ENCODE data around the gene TACR1.
"Not testable (repeated sequence)": the region's sequence is repeated elsewhere in the genome, so short reads cannot be mapped to it uniquely, and the experiment has no call there.

The TACR1 gene

DNA sequence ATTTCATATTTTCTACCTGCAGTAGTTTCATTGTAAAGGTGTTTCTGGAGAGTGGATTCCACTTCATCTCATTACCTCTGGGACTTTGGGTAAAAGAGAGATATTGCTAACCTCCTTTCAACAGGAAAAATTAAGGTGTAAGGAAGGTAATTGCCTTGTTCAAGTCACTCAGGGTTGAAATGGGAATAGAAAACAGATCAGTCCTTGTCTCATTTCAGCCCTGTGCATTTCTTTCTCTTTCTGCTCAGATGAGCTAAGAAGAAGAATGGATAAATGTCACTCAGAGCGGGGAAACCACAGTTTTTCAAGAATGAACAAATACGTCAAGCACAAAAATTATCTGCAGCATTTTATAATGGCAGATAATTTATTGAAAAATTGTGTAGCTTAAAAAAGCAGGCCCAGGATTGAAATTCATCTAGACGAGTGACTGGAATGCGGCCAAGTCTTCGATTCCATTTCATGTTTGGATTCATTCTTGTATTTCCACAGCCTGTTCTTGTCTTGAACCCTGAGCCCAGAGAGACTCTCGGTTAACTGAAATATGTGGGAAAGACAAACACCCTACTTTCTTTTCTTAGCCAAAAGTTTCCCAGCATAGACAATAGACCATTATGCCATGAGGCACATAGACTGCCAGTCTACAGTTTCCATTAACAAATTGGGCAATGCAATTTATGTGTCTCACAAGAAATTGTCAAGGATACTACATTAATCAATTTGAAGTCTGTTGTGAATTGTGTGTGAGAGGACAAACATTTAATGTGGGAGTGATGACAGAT, 133.0 kb downstream of the TACR1 start:
- TF ChIP-seq SUZ12 (IDR thresholded peaks at IDR 0.05) (no peak), FOXA1 (IDR thresholded peaks at IDR 0.05) (no peak), FOXK2 (IDR thresholded peaks at IDR 0.05) (no peak), LEF1 (IDR thresholded peaks at IDR 0.05; ENCODE audit: borderline replicate concordance) (no peak)
- DNase-seq (ENCODE audit: extremely low spot score): no peak
- POLR2A ChIA-PET: no interaction called here
- CTCF ChIA-PET: interaction anchor here (0.6 to 1.1 kb wide), 5 partner anchors 9 to 340 kb away, joined by 3 to 4 read pairs (median 3); partner anchors contain the start of gene TACR1

DNA sequence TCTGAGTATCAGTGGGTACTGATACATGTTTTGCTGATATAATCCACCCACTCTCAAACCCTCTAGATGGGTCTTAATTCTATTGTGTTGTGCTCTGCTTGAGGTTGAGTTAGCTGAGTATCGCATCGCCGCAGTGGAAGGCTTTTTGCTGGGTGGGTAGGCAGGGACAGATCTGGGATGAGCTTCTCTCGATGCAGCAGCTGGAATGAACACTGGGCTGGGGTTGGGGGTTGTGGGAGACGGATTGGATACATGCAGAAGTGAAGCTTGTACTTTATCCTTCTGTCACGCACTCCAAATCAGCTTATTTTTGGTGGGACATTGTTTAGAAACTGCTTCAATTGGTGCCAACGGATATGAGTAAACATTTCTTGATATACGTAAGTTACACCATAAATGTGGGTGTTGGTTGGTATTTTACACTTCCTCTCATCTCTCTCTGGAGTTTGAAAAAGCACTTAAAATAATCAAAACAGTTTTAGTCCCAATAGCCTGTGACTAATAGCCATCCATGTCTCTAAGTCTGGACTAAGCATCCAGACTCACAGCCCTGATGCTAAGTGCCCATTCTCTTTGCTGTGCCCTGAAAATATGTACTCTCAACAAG, 133.8 kb downstream of the TACR1 start:
- TF ChIP-seq FOXM1 (IDR thresholded peaks at IDR 0.05; ENCODE audit: borderline replicate concordance) (no peak), LEF1 (IDR thresholded peaks at IDR 0.05; ENCODE audit: borderline replicate concordance) (no peak), SUZ12 (IDR thresholded peaks at IDR 0.05) (no peak), HDGF (IDR thresholded peaks at IDR 0.05; ENCODE audit: borderline replicate concordance) (no peak), FOXA1 (IDR thresholded peaks at IDR 0.05) (no peak), NFRKB (IDR thresholded peaks at IDR 0.05) (no peak), SP1 (IDR thresholded peaks at IDR 0.05) (no peak), TARDBP (IDR thresholded peaks at IDR 0.05) (no peak)
- TF ChIP-seq, protein P1, sequence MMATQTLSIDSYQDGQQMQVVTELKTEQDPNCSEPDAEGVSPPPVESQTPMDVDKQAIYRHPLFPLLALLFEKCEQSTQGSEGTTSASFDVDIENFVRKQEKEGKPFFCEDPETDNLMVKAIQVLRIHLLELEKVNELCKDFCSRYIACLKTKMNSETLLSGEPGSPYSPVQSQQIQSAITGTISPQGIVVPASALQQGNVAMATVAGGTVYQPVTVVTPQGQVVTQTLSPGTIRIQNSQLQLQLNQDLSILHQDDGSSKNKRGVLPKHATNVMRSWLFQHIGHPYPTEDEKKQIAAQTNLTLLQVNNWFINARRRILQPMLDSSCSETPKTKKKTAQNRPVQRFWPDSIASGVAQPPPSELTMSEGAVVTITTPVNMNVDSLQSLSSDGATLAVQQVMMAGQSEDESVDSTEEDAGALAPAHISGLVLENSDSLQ (IDR thresholded peaks at IDR 0.05): no peak
- CTCF ChIA-PET: interaction anchor here (0.6 to 1.2 kb wide), 6 partner anchors 10 to 341 kb away, joined by 3 to 4 read pairs (median 3); partner anchors contain the start of gene TACR1
- DNase-seq (ENCODE audit: extremely low spot score): no peak
- POLR2A ChIA-PET: no interaction called here

DNA sequence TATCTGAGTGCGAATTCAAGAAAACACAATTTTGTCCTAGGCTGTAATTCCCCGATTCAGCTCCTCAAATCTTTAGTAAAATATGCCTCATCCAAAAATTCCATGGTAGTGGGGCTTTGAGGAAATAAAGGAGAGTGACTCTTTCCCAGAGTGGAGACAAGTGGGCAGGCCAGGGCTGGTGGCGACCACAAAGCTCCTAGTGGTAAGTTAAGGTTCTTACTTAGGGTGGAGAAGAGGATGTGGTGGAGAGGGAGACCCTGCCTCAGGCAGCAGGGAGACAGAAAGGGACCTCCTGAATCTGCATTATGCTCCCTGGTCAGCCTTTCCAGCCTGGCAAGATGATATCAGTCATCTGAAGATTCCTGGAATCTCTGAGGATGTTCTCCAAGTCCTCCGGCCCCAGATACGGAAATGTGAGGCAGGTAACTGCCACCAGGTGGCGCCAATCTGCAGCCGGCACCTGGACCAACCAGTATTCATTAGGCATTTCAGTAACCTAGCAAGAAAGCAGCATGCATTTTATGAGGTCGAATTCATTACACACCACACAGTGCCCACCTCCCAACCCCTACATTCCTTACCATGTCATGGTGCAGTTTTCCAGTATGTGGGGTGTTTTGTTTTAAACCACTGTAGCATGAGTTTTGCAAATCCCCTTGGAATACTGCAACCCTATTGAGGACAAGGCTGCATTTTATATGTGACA, 134.5 kb downstream of the TACR1 start:
- ChIA-PET POLR2A (no interaction called here), CTCF (interaction anchor here (0.5 to 1.2 kb wide), 10 partner anchors 9 to 327 kb away, joined by 3 to 16 read pairs (median 3); partner anchors contain the start of gene TACR1)
- peak; percentile 72 for DNase-seq (ENCODE audit: extremely low spot score)
- TF ChIP-seq NFRKB (IDR thresholded peaks at IDR 0.05) (no peak), FOXK2 (IDR thresholded peaks at IDR 0.05) (no peak), LEF1 (IDR thresholded peaks at IDR 0.05; ENCODE audit: borderline replicate concordance) (no peak), TARDBP (IDR thresholded peaks at IDR 0.05) (no peak), FOXM1 (IDR thresholded peaks at IDR 0.05; ENCODE audit: borderline replicate concordance) (no peak), SUZ12 (IDR thresholded peaks at IDR 0.05) (no peak), HDGF (IDR thresholded peaks at IDR 0.05; ENCODE audit: borderline replicate concordance) (no peak), BHLHE40 (IDR thresholded peaks at IDR 0.05; ENCODE audit: borderline replicate concordance) (no peak), CTBP1 (IDR thresholded peaks at IDR 0.05; ENCODE audit: borderline replicate concordance) (no peak), SP1 (IDR thresholded peaks at IDR 0.05) (no peak)

DNA sequence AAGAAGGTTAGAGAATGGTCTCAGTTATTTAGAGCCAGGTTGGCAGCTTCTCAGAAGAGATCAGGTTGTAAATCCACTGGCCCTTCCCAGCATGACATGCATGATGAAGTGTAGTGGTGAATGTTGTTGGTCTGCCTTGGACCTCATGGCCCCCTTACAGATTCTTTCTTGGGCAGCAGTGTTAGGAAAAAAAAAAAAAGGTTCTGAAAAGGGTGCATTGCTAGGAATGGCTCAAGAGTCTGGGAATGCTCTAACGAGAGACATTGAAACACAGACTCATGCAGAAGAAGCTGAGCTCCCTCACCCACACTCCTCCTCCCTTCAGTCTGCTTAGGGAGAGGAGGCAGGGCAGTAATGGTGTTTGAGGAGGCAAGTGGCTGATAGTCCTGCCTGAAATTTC, 135.4 kb downstream of the TACR1 start:
- no peak for DNase-seq (ENCODE audit: extremely low spot score)
- ChIA-PET CTCF (interaction anchor here (0.6 to 1.2 kb wide), 6 partner anchors 10 to 147 kb away, joined by 3 to 16 read pairs (median 3); no protein-coding TSS in a partner anchor), POLR2A (no interaction called here)
- TF ChIP-seq ZNF384 (IDR thresholded peaks at IDR 0.05) (no peak), HDGF (IDR thresholded peaks at IDR 0.05; ENCODE audit: borderline replicate concordance) (no peak), ARNT (IDR thresholded peaks at IDR 0.05) (no peak), CTBP1 (IDR thresholded peaks at IDR 0.05; ENCODE audit: borderline replicate concordance) (no peak), TARDBP (IDR thresholded peaks at IDR 0.05) (no peak), FOXK2 (IDR thresholded peaks at IDR 0.05) (no peak), NFRKB (IDR thresholded peaks at IDR 0.05) (no peak), SUZ12 (IDR thresholded peaks at IDR 0.05) (no peak), BHLHE40 (IDR thresholded peaks at IDR 0.05; ENCODE audit: borderline replicate concordance) (no peak), L3MBTL2 (conservative IDR thresholded peaks at IDR 0.05) (no peak)
- TF ChIP-seq, protein P1 (IDR thresholded peaks at IDR 0.05): no peak

DNA sequence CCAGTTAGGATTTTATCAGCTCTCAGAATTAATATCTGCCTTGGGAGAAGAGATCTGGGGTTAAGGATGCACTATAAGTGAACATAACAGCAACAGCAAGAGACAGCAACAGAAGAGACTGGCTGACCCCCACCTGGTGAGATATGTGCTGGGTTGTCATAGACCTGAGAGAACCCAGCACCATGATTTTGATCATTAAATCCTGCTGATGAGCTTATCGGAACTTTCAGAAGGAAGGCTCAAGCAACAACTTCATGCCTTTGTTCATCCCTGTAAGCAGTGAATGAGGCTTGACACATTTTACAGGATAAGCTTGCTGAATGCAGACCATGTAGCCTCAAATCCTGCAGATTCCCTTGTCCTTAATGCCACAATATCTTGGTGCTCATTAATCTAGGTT, 140.9 kb downstream of the TACR1 start:
- no peak for DNase-seq (ENCODE audit: extremely low spot score)
- TF ChIP-seq FOXK2 (IDR thresholded peaks at IDR 0.05) (no peak), SUZ12 (IDR thresholded peaks at IDR 0.05) (no peak), NFRKB (IDR thresholded peaks at IDR 0.05) (no peak), FOXM1 (IDR thresholded peaks at IDR 0.05; ENCODE audit: borderline replicate concordance) (no peak), L3MBTL2 (conservative IDR thresholded peaks at IDR 0.05) (no peak), TARDBP (IDR thresholded peaks at IDR 0.05) (no peak), ARNT (IDR thresholded peaks at IDR 0.05) (no peak), ELF4 (IDR thresholded peaks at IDR 0.05) (no peak), FOXA1 (IDR thresholded peaks at IDR 0.05) (no peak), BHLHE40 (IDR thresholded peaks at IDR 0.05; ENCODE audit: borderline replicate concordance) (no peak), ZNF384 (IDR thresholded peaks at IDR 0.05) (no peak), HDGF (IDR thresholded peaks at IDR 0.05; ENCODE audit: borderline replicate concordance) (no peak)
- TF ChIP-seq, protein P1 (IDR thresholded peaks at IDR 0.05): no peak
- CTCF ChIA-PET: interaction anchor here (0.6 to 1.0 kb wide), 2 partner anchors 16 to 551 kb away, joined by 3 read pairs; no protein-coding TSS in a partner anchor
- POLR2A ChIA-PET: no interaction called here

- CTCF ChIA-PET, POLR2A ChIA-PET: not testable (repeated sequence)
These were observed 142.2 kb downstream of the TACR1 start for GRCh38 chr2:75057150-75057549.

More at GRCh38 chr2:75057150-75057549, 142.2 kb downstream of the TACR1 start:
- DNase-seq (ENCODE audit: extremely low spot score): not testable (repeated sequence)
